ENCODE measurements around the gene SNX32. TPM values are rescaled to one million over a fixed set of nuclear protein-coding genes. Genes with fewer than 3 reads are reported as not detected.
A peak's percentile ranks its signal among the peaks of the same experiment; 100 is the strongest.

Gene SNX32
- total and polyA plus RNA-seq, 7 experiments from 2014 or later = 0.38 to 2.0 (median 0.92) TPM

GRCh38 chr11:65814131-65814985 lies 19.4 kb upstream of the SNX32 start:
- Histone ChIP-seq H3K27me3 (ENCODE audit: control insufficient read depth in 2 of 2, insufficient read depth in 2 of 2, low read length in 2 of 2) (no peaks in the 10 kb centered on the region), H3K27ac (ENCODE audit: low read depth, low read length) (no peak overlapping the region), H3K4me1 (ENCODE audit: control insufficient read depth in 2 of 2, insufficient read depth in 2 of 2, low read length in 2 of 2) (peaks cover 7% of the 10 kb centered on the region in 2 donors), H3K9me3 (ENCODE audit: control insufficient read depth in 2 of 3, low read length in 3 of 3) (no peaks in the 10 kb centered on the region), H3K36me3 (ENCODE audit: control insufficient read depth in 2 of 3, insufficient read depth in 3 of 3, low read length in 3 of 3) (peaks cover 0 to 5% (median 0%) of the 10 kb centered on the region in 3 experiments), H3K4me3 (ENCODE audit: low read length) (no peak overlapping the region)
- intact Hi-C loops (cut with micrococcal nuclease) = no loop called here
- ChIA-PET POLR2A (no interaction called here), CTCF (interaction anchor here (1.3 to 1.5 kb wide), 3 partner anchors 36 to 208 kb away, joined by 3 read pairs; no protein-coding TSS in a partner anchor)
- Mint-ChIP-seq H3K9me3 (no peaks in the 10 kb centered on the region), H3K4me1 (peaks cover 6 to 26% (median 19%) of the 10 kb centered on the region in 7 donors), H3K4me3 (no peak overlapping the region), H3K36me3 (peaks cover 0 to 8% (median 0%) of the 10 kb centered on the region in 5 donors), H3K27ac (peak overlapping the region in 1 of 9 donors; percentile 61), H3K27me3 (peaks cover 0 to 3% (median 0%) of the 10 kb centered on the region in 5 donors)
- ATAC-seq (peak; percentile 18), DNase-seq (no peak)

GRCh38 chr11:65814986-65815565 lies 18.7 kb upstream of the SNX32 start:
- ATAC-seq = no peak
- H3K4me3 Mint-ChIP-seq = no peak overlapping the region
- no peaks in the 10 kb centered on the region for H3K27me3 ChIP-seq (ENCODE audit: control insufficient read depth in 2 of 2, insufficient read depth in 2 of 2, low read length in 2 of 2)
- no peaks in the 10 kb centered on the region for H3K9me3 ChIP-seq (ENCODE audit: control insufficient read depth in 2 of 3, low read length in 3 of 3)
- ChIA-PET CTCF (interaction anchor here (1.3 to 1.5 kb wide), 2 partner anchors 36 to 173 kb away, joined by 3 read pairs; no protein-coding TSS in a partner anchor), POLR2A (interaction anchor here (0.6 to 1.2 kb wide), 3 partner anchors 27 to 123 kb away, joined by 3 to 4 read pairs (median 4); partner anchors contain the start of gene KAT5)
- intact Hi-C loops (cut with micrococcal nuclease) = no loop called here
- peak overlapping the region in 1 of 9 donors; percentile 2 for H3K27ac Mint-ChIP-seq
- H3K27ac ChIP-seq (ENCODE audit: low read depth, low read length) = no peak overlapping the region
- H3K36me3 ChIP-seq (ENCODE audit: control insufficient read depth in 2 of 3, insufficient read depth in 3 of 3, low read length in 3 of 3) = peaks cover 0 to 5% (median 0%) of the 10 kb centered on the region in 3 experiments
- peaks cover 7% of the 10 kb centered on the region in 2 donors for H3K4me1 ChIP-seq (ENCODE audit: control insufficient read depth in 2 of 2, insufficient read depth in 2 of 2, low read length in 2 of 2)
- peaks cover 6 to 25% (median 19%) of the 10 kb centered on the region in 7 donors for H3K4me1 Mint-ChIP-seq
- H3K9me3 Mint-ChIP-seq = no peaks in the 10 kb centered on the region
- H3K4me3 ChIP-seq (ENCODE audit: low read length) = no peak overlapping the region
- H3K27me3 Mint-ChIP-seq = peaks cover 0 to 3% (median 0%) of the 10 kb centered on the region in 5 donors
- DNase-seq = no peak
- H3K36me3 Mint-ChIP-seq = peaks cover 0 to 8% (median 0%) of the 10 kb centered on the region in 5 donors

GRCh38 chr11:65816696-65817095 lies 17.1 kb upstream of the SNX32 start:
- Histone ChIP-seq H3K27me3 (ENCODE audit: control insufficient read depth in 2 of 2, insufficient read depth in 2 of 2, low read length in 2 of 2) (no peaks in the 10 kb centered on the region), H3K36me3 (ENCODE audit: control insufficient read depth in 2 of 3, insufficient read depth in 3 of 3, low read length in 3 of 3) (peaks cover 0 to 5% (median 0%) of the 10 kb centered on the region in 3 experiments), H3K27ac (ENCODE audit: low read depth, low read length) (no peak overlapping the region), H3K4me3 (ENCODE audit: low read length) (no peak overlapping the region), H3K4me1 (ENCODE audit: control insufficient read depth in 2 of 2, insufficient read depth in 2 of 2, low read length in 2 of 2) (peaks cover 7% of the 10 kb centered on the region in 2 donors), H3K9me3 (ENCODE audit: control insufficient read depth in 2 of 3, low read length in 3 of 3) (no peaks in the 10 kb centered on the region)
- CTCF ChIA-PET = interaction anchor here (0.6 to 3.4 kb wide), 15 partner anchors 10 to 439 kb away, joined by 3 to 29 read pairs (median 6); partner anchors contain the start of genes AP5B1, KAT5 and SNX32
- Mint-ChIP-seq H3K9me3 (no peaks in the 10 kb centered on the region), H3K36me3 (peaks cover 0 to 8% (median 0%) of the 10 kb centered on the region in 5 donors), H3K27me3 (peaks cover 0 to 4% (median 0%) of the 10 kb centered on the region in 5 donors), H3K27ac (peak overlapping the region in 2 of 9 donors; percentile 45 to 76), H3K4me3 (peak overlapping the region in 8 of 10 donors; percentile 54 to 87 (median 82)), H3K4me1 (peaks cover 6 to 21% (median 17%) of the 10 kb centered on the region in 7 donors)
- intact Hi-C loops (cut with micrococcal nuclease) = no loop called here
- POLR2A ChIA-PET = interaction anchor here (0.6 to 3.0 kb wide), 9 partner anchors 8 to 790 kb away, joined by 3 to 15 read pairs (median 4); partner anchors contain the start of genes AP5B1, FIBP and SNX32
- ATAC-seq (no peak), DNase-seq (no peak)

GRCh38 chr11:65817312-65817834 lies 16.4 kb upstream of the SNX32 start:
- no peak for ATAC-seq
- Mint-ChIP-seq H3K9me3 (no peaks in the 10 kb centered on the region), H3K27me3 (peaks cover 0 to 4% (median 0%) of the 10 kb centered on the region in 5 donors), H3K4me3 (peak overlapping the region; percentile 74 to 90 (median 82)), H3K36me3 (peaks cover 0 to 8% (median 0%) of the 10 kb centered on the region in 5 donors), H3K4me1 (peaks cover 6 to 21% (median 17%) of the 10 kb centered on the region in 7 donors), H3K27ac (peak overlapping the region; percentile 51 to 90 (median 70))
- peak overlapping the region; percentile 72 for H3K4me3 ChIP-seq (ENCODE audit: low read length)
- H3K36me3 ChIP-seq (ENCODE audit: control insufficient read depth in 2 of 3, insufficient read depth in 3 of 3, low read length in 3 of 3) = peaks cover 0 to 5% (median 0%) of the 10 kb centered on the region in 3 experiments
- peaks cover 7% of the 10 kb centered on the region in 2 donors for H3K4me1 ChIP-seq (ENCODE audit: control insufficient read depth in 2 of 2, insufficient read depth in 2 of 2, low read length in 2 of 2)
- DNase-seq = no peak
- no peaks in the 10 kb centered on the region for H3K9me3 ChIP-seq (ENCODE audit: control insufficient read depth in 2 of 3, low read length in 3 of 3)
- ChIA-PET POLR2A (interaction anchor here (0.6 to 3.0 kb wide), 12 partner anchors 9 to 191 kb away, joined by 3 to 20 read pairs (median 4); partner anchors contain the start of genes AP5B1, FIBP, KAT5 and RNASEH2C), CTCF (interaction anchor here (0.7 to 3.4 kb wide), 15 partner anchors 10 to 177 kb away, joined by 3 to 29 read pairs (median 4); partner anchors contain the start of genes AP5B1, KAT5 and SNX32)
- no peaks in the 10 kb centered on the region for H3K27me3 ChIP-seq (ENCODE audit: control insufficient read depth in 2 of 2, insufficient read depth in 2 of 2, low read length in 2 of 2)
- H3K27ac ChIP-seq (ENCODE audit: low read depth, low read length) = peak overlapping the region; percentile 75
- intact Hi-C loops (cut with micrococcal nuclease) = no loop called here

- peak overlapping the region; percentile 56 to 90 (median 76) for H3K27ac Mint-ChIP-seq
- ATAC-seq (peak; percentile 98), DNase-seq (peak; percentile 79 to 98 (median 89))
- peak overlapping the region; percentile 74 to 90 (median 82) for H3K4me3 Mint-ChIP-seq
- Histone ChIP-seq H3K36me3 (ENCODE audit: control insufficient read depth in 2 of 3, insufficient read depth in 3 of 3, low read length in 3 of 3) (peaks cover 0 to 5% (median 0%) of the 10 kb centered on the region in 3 experiments), H3K9me3 (ENCODE audit: control insufficient read depth in 2 of 3, low read length in 3 of 3) (no peaks in the 10 kb centered on the region), H3K27ac (ENCODE audit: low read depth, low read length) (peak overlapping the region; percentile 75), H3K4me3 (ENCODE audit: low read length) (peak overlapping the region; percentile 72), H3K4me1 (ENCODE audit: control insufficient read depth in 2 of 2, insufficient read depth in 2 of 2, low read length in 2 of 2) (peaks cover 7% of the 10 kb centered on the region in 2 donors), H3K27me3 (ENCODE audit: control insufficient read depth in 2 of 2, insufficient read depth in 2 of 2, low read length in 2 of 2) (no peaks in the 10 kb centered on the region)
- CTCF ChIA-PET = interaction anchor here (0.7 to 3.4 kb wide), 17 partner anchors 11 to 176 kb away, joined by 3 to 29 read pairs (median 3); partner anchors contain the start of genes AP5B1 and KAT5
- H3K4me1 Mint-ChIP-seq = peaks cover 6 to 21% (median 17%) of the 10 kb centered on the region in 7 donors
- H3K27me3 Mint-ChIP-seq = peaks cover 0 to 4% (median 0%) of the 10 kb centered on the region in 5 donors
- intact Hi-C loops (cut with micrococcal nuclease) = loop anchor here (1.0 kb wide), 10 partner anchors 38 to 204 kb away; partner anchors contain the start of genes AP5B1 (in 2 of the 2), BANF1 (in 1 of the 2), CFL1 (in 1 of the 2) and EIF1AD (in 1 of the 2)
- H3K36me3 Mint-ChIP-seq = peaks cover 0 to 8% (median 0%) of the 10 kb centered on the region in 5 donors
- POLR2A ChIA-PET = interaction anchor here (0.6 to 3.0 kb wide), 9 partner anchors 9 to 191 kb away, joined by 3 to 20 read pairs (median 4); partner anchors contain the start of genes AP5B1, KAT5, RNASEH2C and SNX32
- H3K9me3 Mint-ChIP-seq = no peaks in the 10 kb centered on the region
Measured at GRCh38 chr11:65817835-65818680, 15.7 kb upstream of the SNX32 start.

Measured in naive thymus-derived CD4-positive, alpha-beta T cell (primary cell).